ENCODE measurements around the gene TBC1D3H. TPM values are rescaled to one million over a fixed set of nuclear protein-coding genes. Genes with fewer than 3 reads are reported as not detected.
"Not testable (repeated sequence)": the region's sequence is repeated elsewhere in the genome, so short reads cannot be mapped to it uniquely, and the experiment has no call there.

The TBC1D3H gene
- not detected in 2 replicates for polyA plus RNA-seq (2011; rRNA removed)
- polyA plus RNA-seq (2012; cell fraction: cytosol; rRNA removed): not detected in 2 replicates
- polyA plus RNA-seq (2012; cell fraction: nucleus; rRNA removed): not detected in 2 replicates
- not detected in 3 replicates for polyA plus RNA-seq (2017; fragmentation: RNase III; extraction: RNeasy Plus Mini Kit Qiagen cat#74134 plus additional on column Dnase treatment)
- polyA minus RNA-seq (2011; rRNA and poly(A)+ RNA removed): not detected in 2 replicates

GRCh38 chr17:36388385-36389245, at the start of gene TBC1D3H:
TBC1D3H (minus strand) TSS chr17:36388435; CDS start chr17:36386895, 1,540 bp downstream.
- DNase-seq (ENCODE audit: low read depth in 1 of 2, low spot score in 1 of 2); H3K27ac ChIP-seq; H3K4me2 ChIP-seq; ATAC-seq; H3K4me3 ChIP-seq; CTCF ChIA-PET; H3K4me1 ChIP-seq; FAIRE-seq; H3K9me3 ChIP-seq; POLR2A ChIA-PET: not testable (repeated sequence)
- WGBS (ENCODE audit: missing lambda C conversion rate): 49% methylated on average over 15 of the region's 19 CpGs

- ATAC-seq; CTCF ChIA-PET; FAIRE-seq; H3K4me2 ChIP-seq; H3K27ac ChIP-seq; H3K4me3 ChIP-seq; DNase-seq (ENCODE audit: low read depth in 1 of 2, low spot score in 1 of 2); POLR2A ChIA-PET; H3K9me3 ChIP-seq; H3K4me1 ChIP-seq: not testable (repeated sequence)
- WGBS (ENCODE audit: missing lambda C conversion rate): 39% methylated on average over 6 of the region's 13 CpGs
Measured at GRCh38 chr17:36428891-36429290, 40.7 kb upstream of the TBC1D3H start.

- CTCF ChIA-PET; FAIRE-seq; H3K4me1 ChIP-seq; DNase-seq (ENCODE audit: low read depth in 1 of 2, low spot score in 1 of 2); H3K9me3 ChIP-seq; H3K4me2 ChIP-seq; ATAC-seq; POLR2A ChIA-PET; H3K27ac ChIP-seq; H3K4me3 ChIP-seq: not testable (repeated sequence)
- WGBS (ENCODE audit: missing lambda C conversion rate): 40% methylated on average over 1 of the region's 2 CpGs
Measured at GRCh38 chr17:36415180-36415941, 27.1 kb upstream of the TBC1D3H start.

GRCh38 chr17:36390943-36391645, 2.9 kb upstream of the TBC1D3H start:
- POLR2A ChIA-PET; H3K4me2 ChIP-seq; H3K9me3 ChIP-seq; H3K4me1 ChIP-seq; H3K4me3 ChIP-seq; DNase-seq (ENCODE audit: low read depth in 1 of 2, low spot score in 1 of 2); FAIRE-seq; CTCF ChIA-PET; H3K27ac ChIP-seq: not testable (repeated sequence)
- 54% methylated on average over 5 of the region's 9 CpGs for WGBS (ENCODE audit: missing lambda C conversion rate)
- ATAC-seq: peak in 1 of 2 experiments; percentile 52; a peak in 3 of 6 replicates

- H3K27ac ChIP-seq; FAIRE-seq; ATAC-seq; POLR2A ChIA-PET; DNase-seq (ENCODE audit: low read depth in 1 of 2, low spot score in 1 of 2); CTCF ChIA-PET; H3K4me3 ChIP-seq; H3K4me1 ChIP-seq; H3K9me3 ChIP-seq; H3K4me2 ChIP-seq: not testable (repeated sequence)
- no CpG with 5 or more reads among the region's 7 CpGs for WGBS (ENCODE audit: missing lambda C conversion rate)
Measured at GRCh38 chr17:36375938-36376337, 12.3 kb downstream of the TBC1D3H start.

- ATAC-seq; H3K4me1 ChIP-seq; H3K27ac ChIP-seq; DNase-seq (ENCODE audit: low read depth in 1 of 2, low spot score in 1 of 2); H3K4me2 ChIP-seq; H3K9me3 ChIP-seq; H3K4me3 ChIP-seq; FAIRE-seq; CTCF ChIA-PET; POLR2A ChIA-PET: not testable (repeated sequence)
- 59% methylated on average over 4 of the region's 6 CpGs for WGBS (ENCODE audit: missing lambda C conversion rate)
Measured at GRCh38 chr17:36362496-36362895, 25.7 kb downstream of the TBC1D3H start.

Small RNAs within 50 kb of the gene (small RNA-seq; reads per million reads assigned to genes)
- 0 reads per million in 6 experiments for gene RNU6-1192P

Other genes with a start within 250 kb of the TBC1D3H start
- gene TBC1D3B, start 211.8 kb downstream of the TBC1D3H start, polyA plus RNA-seq (2011; rRNA removed): 1.2 and 1.5 TPM in 2 replicates
- gene TBC1D3B, start 211.8 kb downstream of the TBC1D3H start, polyA plus RNA-seq (2017; fragmentation: RNase III; extraction: RNeasy Plus Mini Kit Qiagen cat#74134 plus additional on column Dnase treatment): 4.7 to 5.9 TPM (median 5.6 TPM) in 3 replicates
- not detected in 2 replicates for gene CCL3L1, start 191.7 kb downstream of the TBC1D3H start, polyA plus RNA-seq (2011; rRNA removed)
- gene CCL3L1, start 191.7 kb downstream of the TBC1D3H start, polyA plus RNA-seq (2017; fragmentation: RNase III; extraction: RNeasy Plus Mini Kit Qiagen cat#74134 plus additional on column Dnase treatment): not detected in 3 replicates
- gene CCL4L2, start 177.4 kb downstream of the TBC1D3H start, polyA plus RNA-seq (2011; rRNA removed): not detected in 2 replicates
- gene CCL4L2, start 177.4 kb downstream of the TBC1D3H start, polyA plus RNA-seq (2017; fragmentation: RNase III; extraction: RNeasy Plus Mini Kit Qiagen cat#74134 plus additional on column Dnase treatment): not detected in 3 replicates
- gene TBC1D3I, start 123.9 kb downstream of the TBC1D3H start, polyA plus RNA-seq (2011; rRNA removed): 0.08 TPM in 1 of 2 replicates, not detected in the other
- gene TBC1D3I, start 123.9 kb downstream of the TBC1D3H start, polyA plus RNA-seq (2017; fragmentation: RNase III; extraction: RNeasy Plus Mini Kit Qiagen cat#74134 plus additional on column Dnase treatment): 0.16 to 0.44 TPM (median 0.23 TPM) in 3 replicates
- 0.12 TPM in 1 of 2 replicates, not detected in the other for gene TBC1D3G, start 64.6 kb downstream of the TBC1D3H start, polyA plus RNA-seq (2011; rRNA removed)
- 0.08 TPM in 1 of 3 replicates, not detected in the others for gene TBC1D3G, start 64.6 kb downstream of the TBC1D3H start, polyA plus RNA-seq (2017; fragmentation: RNase III; extraction: RNeasy Plus Mini Kit Qiagen cat#74134 plus additional on column Dnase treatment)
- 147 and 166 TPM in 2 replicates for gene ZNHIT3, start 98.2 kb upstream of the TBC1D3H start, polyA plus RNA-seq (2011; rRNA removed)
- 111 to 120 TPM (median 117 TPM) in 3 replicates for gene ZNHIT3, start 98.2 kb upstream of the TBC1D3H start, polyA plus RNA-seq (2017; fragmentation: RNase III; extraction: RNeasy Plus Mini Kit Qiagen cat#74134 plus additional on column Dnase treatment)
- 99.0 and 124 TPM in 2 replicates for gene MYO19, start 146.4 kb upstream of the TBC1D3H start, polyA plus RNA-seq (2011; rRNA removed)
- gene MYO19, start 146.4 kb upstream of the TBC1D3H start, polyA plus RNA-seq (2017; fragmentation: RNase III; extraction: RNeasy Plus Mini Kit Qiagen cat#74134 plus additional on column Dnase treatment): 91.7 to 103 TPM (median 94.4 TPM) in 3 replicates
- gene PIGW, start 146.6 kb upstream of the TBC1D3H start, polyA plus RNA-seq (2011; rRNA removed): 26.1 and 30.0 TPM in 2 replicates
- 30.8 to 32.3 TPM (median 32.1 TPM) in 3 replicates for gene PIGW, start 146.6 kb upstream of the TBC1D3H start, polyA plus RNA-seq (2017; fragmentation: RNase III; extraction: RNeasy Plus Mini Kit Qiagen cat#74134 plus additional on column Dnase treatment)
- gene GGNBP2, start 156.5 kb upstream of the TBC1D3H start, polyA plus RNA-seq (2011; rRNA removed): 144 and 163 TPM in 2 replicates
- gene GGNBP2, start 156.5 kb upstream of the TBC1D3H start, polyA plus RNA-seq (2017; fragmentation: RNase III; extraction: RNeasy Plus Mini Kit Qiagen cat#74134 plus additional on column Dnase treatment): 79.9 to 91.9 TPM (median 83.7 TPM) in 3 replicates
- gene DHRS11, start 203.4 kb upstream of the TBC1D3H start, polyA plus RNA-seq (2011; rRNA removed): 7.4 and 9.5 TPM in 2 replicates
- gene DHRS11, start 203.4 kb upstream of the TBC1D3H start, polyA plus RNA-seq (2017; fragmentation: RNase III; extraction: RNeasy Plus Mini Kit Qiagen cat#74134 plus additional on column Dnase treatment): 9.6 to 11.2 TPM (median 11.1 TPM) in 3 replicates
- gene MRM1, start 213.1 kb upstream of the TBC1D3H start, polyA plus RNA-seq (2011; rRNA removed): 11.1 and 12.7 TPM in 2 replicates
- gene MRM1, start 213.1 kb upstream of the TBC1D3H start, polyA plus RNA-seq (2017; fragmentation: RNase III; extraction: RNeasy Plus Mini Kit Qiagen cat#74134 plus additional on column Dnase treatment): 21.7 to 22.1 TPM (median 21.9 TPM) in 3 replicates